ENCODE measurements around the gene TMCO6.

TMCO6 gene

DNA sequence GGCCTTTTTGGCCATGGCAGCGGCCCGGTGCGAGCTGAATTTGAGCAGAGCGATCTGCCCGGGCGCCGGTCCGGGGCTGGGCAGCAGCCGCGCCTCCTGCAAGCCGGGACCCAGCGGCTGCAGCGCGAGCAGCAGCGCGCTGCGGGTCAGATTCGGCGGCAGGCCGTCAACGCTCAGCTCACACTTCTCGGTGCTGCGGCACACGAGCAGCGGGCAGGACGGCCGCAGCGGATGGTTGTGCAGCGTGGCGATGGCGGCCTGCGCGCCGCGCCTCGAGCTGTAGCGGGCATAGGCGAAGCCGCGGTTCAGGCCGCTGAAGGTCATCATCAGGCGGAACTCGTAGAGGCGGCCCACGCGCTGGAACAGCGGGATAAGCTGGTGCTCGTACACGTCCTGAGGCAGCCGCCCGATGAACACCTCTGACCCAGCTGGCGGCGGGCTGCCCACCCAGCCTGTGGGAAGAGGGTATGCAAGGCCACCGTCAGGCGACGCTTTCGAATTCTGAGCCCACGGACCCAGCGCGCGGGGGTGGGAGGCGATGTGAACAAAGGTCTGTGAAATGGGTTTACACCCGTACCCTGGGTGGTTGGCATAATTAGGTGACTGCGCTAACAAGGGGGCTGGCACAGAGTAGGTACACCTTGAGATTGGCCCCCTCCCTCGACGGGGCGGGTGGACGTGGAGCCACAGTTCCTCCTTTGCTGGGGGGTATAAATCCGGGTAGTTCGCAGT lies 33.4 kb downstream of the TMCO6 start:
- FAIRE-seq, result no peak
- no peak for DNase-seq (ENCODE audit: insufficient read length, low spot score)

DNA sequence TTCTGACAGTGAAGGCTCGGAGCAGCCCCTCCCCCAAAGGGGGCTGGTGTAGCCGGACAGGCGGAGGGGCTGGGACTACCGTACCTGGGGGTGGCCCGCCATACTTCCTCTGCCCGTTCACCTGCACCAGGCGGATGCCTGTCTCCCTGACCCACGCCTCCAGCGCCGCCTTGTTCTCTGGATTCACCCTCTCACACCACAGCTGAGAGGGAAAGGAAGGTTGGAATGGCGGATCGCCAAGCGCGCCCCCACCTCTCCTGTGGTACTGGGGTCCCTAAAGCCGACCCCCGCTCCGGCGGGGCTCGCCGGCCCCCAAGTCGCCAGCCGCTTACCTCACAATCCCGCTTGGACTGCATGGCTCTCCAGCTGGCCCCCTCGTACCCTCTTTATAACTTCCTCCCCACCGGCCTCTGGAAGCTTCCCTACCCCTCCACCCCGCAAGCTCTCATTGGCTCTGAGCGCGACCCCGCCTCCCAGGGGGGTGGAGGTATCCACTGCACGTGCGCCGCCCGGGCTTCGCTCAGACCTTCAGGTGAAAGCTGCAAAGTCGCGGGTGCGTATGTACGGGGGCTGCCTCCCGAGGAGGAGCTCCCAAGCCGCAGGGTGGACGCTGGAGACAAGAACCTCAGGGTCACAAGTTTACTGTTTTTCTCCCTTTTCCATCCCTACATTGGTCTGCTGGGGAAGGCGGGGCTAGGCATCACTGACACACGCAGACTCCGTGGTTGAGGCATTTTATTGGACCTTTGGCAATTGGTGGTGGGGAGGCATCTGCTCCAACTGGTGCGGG lies 34.1 kb downstream of the TMCO6 start, which contains the start of gene DND1:
Gene DND1 (minus strand): TSS at position 390 of the 790 bp plus-strand sequence. CDS start 34 bp downstream, at position 356.
- DNase-seq (ENCODE audit: insufficient read length, low spot score) (no peak), FAIRE-seq (no peak)

DNA sequence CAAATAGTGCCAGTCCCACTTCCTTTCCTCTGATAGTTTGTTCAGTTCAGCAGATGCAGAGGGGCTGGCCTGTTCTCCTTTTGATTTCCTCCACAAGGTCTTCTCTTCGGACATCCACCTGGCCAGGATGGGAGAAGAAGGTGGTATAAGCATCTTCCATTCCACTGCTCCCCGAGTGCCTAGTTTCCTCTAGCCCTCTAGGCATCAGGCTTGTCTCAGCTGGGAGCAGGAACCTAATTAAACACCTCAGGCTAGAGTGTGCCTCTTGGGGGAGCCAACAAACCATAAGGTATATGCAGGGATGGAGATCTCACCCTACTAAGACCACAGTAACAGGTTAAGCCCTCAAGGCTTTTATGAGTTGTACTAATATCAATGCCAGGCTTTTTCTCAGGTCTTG lies 35.0 kb downstream of the TMCO6 start:
- DNase-seq (ENCODE audit: insufficient read length, low spot score) (no peak), FAIRE-seq (no peak)

DNA sequence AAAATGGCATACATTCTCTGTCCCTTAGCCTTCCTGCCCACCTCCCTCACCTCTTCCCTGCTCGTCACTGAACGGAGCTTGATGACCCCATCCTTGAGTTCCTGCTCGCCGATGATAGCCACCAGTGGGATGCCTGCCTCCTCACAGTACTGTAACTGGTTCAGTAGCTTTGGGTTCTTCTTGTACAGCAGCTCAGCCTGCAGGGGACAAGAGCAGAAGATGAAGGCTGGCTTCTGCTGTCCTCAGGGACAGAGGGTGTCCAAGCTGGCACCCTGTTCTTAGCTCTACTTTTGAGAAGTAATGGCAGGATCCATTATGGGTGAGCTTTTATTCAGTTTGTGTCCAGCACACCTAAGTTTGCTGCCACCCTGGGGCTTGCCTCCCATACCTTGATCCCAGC lies 35.4 kb downstream of the TMCO6 start:
- no peak for DNase-seq (ENCODE audit: insufficient read length, low spot score)
- no peak for FAIRE-seq

DNA sequence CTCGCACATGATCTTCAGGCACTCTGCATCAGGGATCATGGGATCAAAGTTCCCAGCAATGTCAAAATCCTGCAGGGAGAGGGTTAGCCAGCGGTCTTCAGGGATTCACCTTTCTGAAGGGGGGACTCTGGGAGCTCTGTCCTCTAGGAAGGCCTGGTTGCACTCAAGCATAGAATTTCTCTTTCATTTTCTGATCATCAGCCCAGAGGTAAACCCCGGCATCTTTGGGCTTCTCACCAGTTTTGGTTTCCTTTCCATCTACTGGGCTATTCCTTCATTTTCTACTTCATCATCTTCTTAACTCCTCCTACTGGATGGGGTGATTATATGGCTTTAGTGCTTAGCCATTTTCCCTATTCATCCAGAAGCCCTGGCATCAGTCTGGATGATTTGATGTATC lies 38.7 kb downstream of the TMCO6 start:
- FAIRE-seq (no peak), DNase-seq (ENCODE audit: insufficient read length, low spot score) (no peak)

- FAIRE-seq (no peak), DNase-seq (ENCODE audit: insufficient read length, low spot score) (no peak)
Measured at GRCh38 chr5:140678993-140679392, 39.7 kb downstream of the TMCO6 start.

- no peak for DNase-seq (ENCODE audit: insufficient read length, low spot score)
- FAIRE-seq, result no peak
Measured at GRCh38 chr5:140690376-140690932, 51.2 kb downstream of the TMCO6 start.

- FAIRE-seq, result peak; percentile 73
- DNase-seq (ENCODE audit: insufficient read length, low spot score), result peak; percentile 96
Measured at GRCh38 chr5:140690941-140691924, 52.0 kb downstream of the TMCO6 start, which contains the start of the genes HARS1 and HARS2. Gene HARS1 (minus strand): TSS chr5:140691370. CDS start chr5:140691304, 66 bp downstream. Gene HARS2 (plus strand): TSS chr5:140691455. CDS start chr5:140691649, 194 bp downstream.

GRCh38 chr5:140694276-140694675 lies 55.0 kb downstream of the TMCO6 start:
- DNase-seq (ENCODE audit: insufficient read length, low spot score), result no peak
- no peak for FAIRE-seq
